Brain (organoid and tissue), 1 donor: ENCODE data around the gene UGT1A5. TPM values are rescaled to one million over a fixed set of nuclear protein-coding genes. Genes with fewer than 3 reads are reported as not detected.

Source experiments
- polyA plus RNA-seq: library from polyadenylated mRNA; stranded (reverse); fragments of 350-450 nt; fragmentation: Illumina TruSeq; extraction: RNeasy Lipid Tissue Mini Kit (QIAGEN cat#74804); gene quantifications from one replicate; pipeline ENCODE4 v1.2.3, GENCODE V29; 2015; ENCODE audit warnings: low read depth, low replicate concordance; ENCODE audit not compliant: insufficient read depth

Gene UGT1A5
- polyA plus RNA-seq, 1 donor from 2014 or later, result not detected

Other genes with a start within 250 kb of the UGT1A5 start
- gene USP40, start 146.1 kb upstream of the UGT1A5 start, polyA plus RNA-seq, result 8.4 TPM
- gene UGT1A8, start 95.3 kb upstream of the UGT1A5 start, polyA plus RNA-seq, result not detected
- gene UGT1A10, start 76.5 kb upstream of the UGT1A5 start, polyA plus RNA-seq, result not detected
- gene UGT1A9, start 41.0 kb upstream of the UGT1A5 start, polyA plus RNA-seq, result not detected
- not detected for gene UGT1A7, start 31.0 kb upstream of the UGT1A5 start, polyA plus RNA-seq
- gene UGT1A6, start 20.0 kb upstream of the UGT1A5 start, polyA plus RNA-seq, result not detected
- not detected for gene UGT1A4, start 5.8 kb downstream of the UGT1A5 start, polyA plus RNA-seq
- not detected for gene UGT1A3, start 16.1 kb downstream of the UGT1A5 start, polyA plus RNA-seq
- not detected for gene UGT1A1, start 47.4 kb downstream of the UGT1A5 start, polyA plus RNA-seq
- not detected for gene MROH2A, start 65.4 kb downstream of the UGT1A5 start, polyA plus RNA-seq
- 18.9 TPM for gene HJURP, start 141.6 kb downstream of the UGT1A5 start, polyA plus RNA-seq
- gene TRPM8, start 204.5 kb downstream of the UGT1A5 start, polyA plus RNA-seq, result 56.9 TPM